Testis (tissue), 2 donors: ENCODE measurements around the gene MEGF8.

ENCODE experiments used
- CTCF ChIP-seq, 3 experiments: fragments of 450-650 bp in 2 of 3; fragments of 200-600 bp in 1 of 3; sonication (generic) in 1 of 3; IDR thresholded peaks; one replicate each; pipeline ENCODE4 v1.5.1; 2016 to 2019; ENCODE audit warnings: antibody characterized with exemption in 3 of 3, mild to moderate bottlenecking in 2 of 3, moderate library complexity in 1 of 3
- POLR2A ChIP-seq: fragments of 450-650 bp; IDR thresholded peaks from one replicate; pipeline ENCODE4 v1.6.1; 2017; ENCODE audit warnings: antibody characterized with exemption, mild to moderate bottlenecking, moderate library complexity

- no peak for TF ChIP-seq CTCF (IDR thresholded peaks at IDR 0.05)
- no peak for TF ChIP-seq POLR2A
Measured at GRCh38 chr19:42360787-42361544, 35.5 kb downstream of the MEGF8 start.
